Tibial nerve (tissue), 4 donors: Measurements from ENCODE around the gene ATP1A2.

Experiments
- EP300 ChIP-seq, 2 donors: sonication (generic); formaldehyde crosslinking; IDR thresholded peaks; one replicate each; pipeline ENCODE4 v1.6.1; 2017; ENCODE audit warnings: antibody characterized with exemption in 2 of 2, mild to moderate bottlenecking in 1 of 2
- POLR2A ChIP-seq, 2 donors: fragments of 450-650 bp; IDR thresholded peaks; one replicate each; pipeline ENCODE4 v1.6.1; 2017; ENCODE audit warnings: antibody characterized with exemption in 2 of 2, mild to moderate bottlenecking in 2 of 2, moderate library complexity in 2 of 2
- TF ChIP-seq, protein P1 (sequence below), 5 experiments: fragments of 200-600 bp in 3 of 5; fragments of 450-650 bp in 2 of 5; sonication (generic) in 3 of 5; IDR thresholded peaks; one replicate each; pipeline ENCODE4 v1.5.1; 2016 to 2019; ENCODE audit warnings: antibody characterized with exemption in 5 of 5, mild to moderate bottlenecking in 3 of 5, moderate library complexity in 2 of 5

DNA sequence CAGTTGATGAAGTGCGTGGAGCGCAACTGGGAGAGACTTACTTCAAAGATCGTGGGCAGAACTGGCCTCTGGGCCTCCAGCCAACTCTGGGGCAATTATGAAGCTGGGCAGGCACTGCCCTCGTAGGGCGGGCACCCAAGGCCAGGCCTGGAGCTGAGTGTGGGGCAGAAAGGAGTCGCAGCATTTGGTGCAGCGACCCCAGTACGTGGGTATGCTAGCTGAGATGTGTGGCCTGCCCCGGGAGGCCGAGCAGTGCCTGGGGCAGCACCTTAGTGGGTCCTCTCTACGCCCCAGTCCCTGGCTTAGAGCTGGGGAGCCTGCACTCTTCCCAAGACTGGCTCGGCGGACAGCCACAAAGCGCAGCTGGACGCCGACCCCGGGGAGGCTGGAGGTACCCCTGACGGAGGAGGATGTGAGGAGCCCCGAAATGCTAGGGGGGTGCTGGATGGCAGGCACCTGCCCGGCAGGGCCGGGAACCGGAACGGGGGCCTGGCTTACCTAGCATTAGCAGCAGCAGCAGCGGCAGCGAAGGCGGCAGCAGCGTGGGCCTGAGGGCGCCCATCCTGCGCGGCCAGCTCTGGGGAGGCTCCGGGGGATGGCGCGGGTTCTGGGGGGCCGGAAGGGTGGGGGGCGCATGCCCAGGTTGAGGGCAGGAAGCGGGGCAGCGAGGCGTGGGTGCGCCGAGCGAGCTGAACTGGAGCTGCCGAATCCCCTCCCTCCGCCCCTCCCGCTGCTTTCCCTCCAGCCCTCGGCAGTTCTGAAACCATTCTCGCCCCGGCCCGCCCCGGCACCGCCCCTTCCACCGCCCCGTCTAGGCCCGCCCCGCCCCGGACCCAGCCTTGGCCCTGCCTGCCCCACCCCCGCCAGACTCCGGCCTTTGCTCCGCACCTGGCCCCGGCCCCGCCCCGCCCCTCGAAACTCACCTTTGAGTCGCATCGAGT, 17.4 kb upstream of the ATP1A2 start, which contains the start of gene IGSF8:
- TF ChIP-seq, protein P1, sequence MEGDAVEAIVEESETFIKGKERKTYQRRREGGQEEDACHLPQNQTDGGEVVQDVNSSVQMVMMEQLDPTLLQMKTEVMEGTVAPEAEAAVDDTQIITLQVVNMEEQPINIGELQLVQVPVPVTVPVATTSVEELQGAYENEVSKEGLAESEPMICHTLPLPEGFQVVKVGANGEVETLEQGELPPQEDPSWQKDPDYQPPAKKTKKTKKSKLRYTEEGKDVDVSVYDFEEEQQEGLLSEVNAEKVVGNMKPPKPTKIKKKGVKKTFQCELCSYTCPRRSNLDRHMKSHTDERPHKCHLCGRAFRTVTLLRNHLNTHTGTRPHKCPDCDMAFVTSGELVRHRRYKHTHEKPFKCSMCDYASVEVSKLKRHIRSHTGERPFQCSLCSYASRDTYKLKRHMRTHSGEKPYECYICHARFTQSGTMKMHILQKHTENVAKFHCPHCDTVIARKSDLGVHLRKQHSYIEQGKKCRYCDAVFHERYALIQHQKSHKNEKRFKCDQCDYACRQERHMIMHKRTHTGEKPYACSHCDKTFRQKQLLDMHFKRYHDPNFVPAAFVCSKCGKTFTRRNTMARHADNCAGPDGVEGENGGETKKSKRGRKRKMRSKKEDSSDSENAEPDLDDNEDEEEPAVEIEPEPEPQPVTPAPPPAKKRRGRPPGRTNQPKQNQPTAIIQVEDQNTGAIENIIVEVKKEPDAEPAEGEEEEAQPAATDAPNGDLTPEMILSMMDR (IDR thresholded peaks at IDR 0.05): no peak
- peak in 1 of 2 donors; percentile 56 for TF ChIP-seq POLR2A (IDR thresholded peaks at IDR 0.05)
- peak in 1 of 2 donors; percentile 36 for TF ChIP-seq EP300 (IDR thresholded peaks at IDR 0.05)
